Measurements from ENCODE around the gene PCDHA1.

The PCDHA1 gene

DNA sequence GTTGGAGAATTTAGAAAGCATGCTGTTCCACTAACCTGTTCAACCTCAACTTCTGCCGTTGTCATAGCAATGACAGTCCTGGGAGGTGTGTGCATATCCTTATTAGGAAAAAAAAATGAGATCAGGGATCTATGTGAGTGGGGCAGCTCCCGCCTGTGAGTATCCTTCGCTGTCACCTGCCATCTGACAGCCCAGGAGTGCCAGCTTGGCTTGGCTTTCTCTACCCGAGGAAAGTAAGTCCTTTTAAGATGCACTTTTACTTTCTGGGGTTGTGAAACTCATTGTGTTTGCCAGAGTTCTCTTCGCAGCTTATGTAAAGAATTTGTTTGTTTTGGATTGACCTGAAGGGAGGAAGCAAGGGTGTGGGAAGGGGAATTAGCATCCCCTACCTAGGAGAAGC lies 202.2 kb downstream of the PCDHA1 start:
- no peaks in the 10 kb centered on the region for H3K36me3 ChIP-seq (ENCODE audit: insufficient read depth, low read length)
- no peak overlapping the region for H3K9ac ChIP-seq (ENCODE audit: low read depth, low read length)
- H3K27me3 ChIP-seq (ENCODE audit: control insufficient read depth, insufficient read depth, low read length) = no peaks in the 10 kb centered on the region
- H3K4me3 ChIP-seq (ENCODE audit: low read length) = no peak overlapping the region
- H3K9me3 ChIP-seq (replicated peaks; ENCODE audit: low read length) = no peaks in the 10 kb centered on the region
- no peaks in the 10 kb centered on the region for H3K4me1 ChIP-seq (ENCODE audit: control insufficient read depth, insufficient read depth, low read length)
- H3K4me2 ChIP-seq (ENCODE audit: low read length) = no peak overlapping the region

DNA sequence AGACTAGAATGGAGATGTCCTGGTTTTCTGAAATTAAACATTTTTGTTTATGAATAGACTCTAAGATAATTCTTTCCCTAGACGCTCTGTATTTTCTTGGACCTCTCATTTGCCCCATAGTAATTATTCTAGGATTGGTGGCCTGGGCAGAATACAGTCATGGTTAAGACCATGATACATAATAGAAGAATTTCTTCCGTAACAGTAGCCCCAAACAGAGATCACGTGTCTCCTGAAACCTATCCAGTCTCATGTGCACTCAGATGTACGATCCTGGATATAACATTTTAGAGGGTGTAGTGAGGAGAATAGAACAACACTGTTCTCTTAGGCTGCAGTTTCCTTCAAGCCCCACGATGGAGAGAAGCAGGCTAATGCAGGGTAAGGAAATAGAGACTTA lies 202.7 kb downstream of the PCDHA1 start:
- no peak overlapping the region for H3K4me2 ChIP-seq (ENCODE audit: low read length)
- H3K4me3 ChIP-seq (ENCODE audit: low read length) = no peak overlapping the region
- H3K9me3 ChIP-seq (replicated peaks; ENCODE audit: low read length) = no peaks in the 10 kb centered on the region
- no peaks in the 10 kb centered on the region for H3K36me3 ChIP-seq (ENCODE audit: insufficient read depth, low read length)
- H3K9ac ChIP-seq (ENCODE audit: low read depth, low read length) = no peak overlapping the region
- H3K4me1 ChIP-seq (ENCODE audit: control insufficient read depth, insufficient read depth, low read length) = no peaks in the 10 kb centered on the region
- no peaks in the 10 kb centered on the region for H3K27me3 ChIP-seq (ENCODE audit: control insufficient read depth, insufficient read depth, low read length)

DNA sequence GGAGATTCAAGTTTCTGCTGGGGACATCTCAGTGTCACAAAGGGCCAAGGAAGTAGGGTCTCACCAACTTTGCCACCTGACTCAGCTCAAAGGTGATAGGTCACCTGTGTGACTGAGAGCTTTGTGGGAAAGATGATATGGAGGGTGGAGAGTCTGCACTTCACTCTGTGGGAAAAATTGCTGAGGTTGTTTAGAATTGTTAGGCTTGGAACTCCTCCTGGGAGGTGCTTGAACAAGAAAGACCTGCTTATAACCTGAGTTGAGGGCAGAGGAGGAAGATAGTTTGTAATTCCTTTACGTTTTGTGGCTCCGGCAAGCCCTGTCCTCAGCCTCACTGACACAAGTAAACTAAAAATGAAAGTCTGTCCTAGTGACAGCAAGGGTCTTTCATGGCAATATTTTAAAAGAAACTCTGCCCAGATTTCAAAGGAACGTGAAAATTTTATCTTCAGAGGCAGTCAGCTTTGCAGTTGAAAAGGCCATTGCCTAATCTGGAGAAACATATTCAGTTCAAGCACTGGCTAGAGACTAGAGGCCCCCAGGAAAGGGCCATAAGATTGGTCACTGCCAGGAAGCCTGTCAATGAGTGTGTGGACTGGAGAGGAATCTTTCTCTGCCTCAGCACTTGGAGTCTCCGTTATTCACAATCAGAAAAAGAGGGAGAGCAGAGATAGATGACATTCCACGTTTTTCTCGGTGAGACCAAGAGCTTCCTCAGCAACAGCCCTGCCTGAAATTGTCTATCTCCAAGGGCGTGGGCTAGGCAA lies 203.5 kb downstream of the PCDHA1 start:
- Histone ChIP-seq H3K4me3 (ENCODE audit: low read length) (no peak overlapping the region), H3K36me3 (ENCODE audit: insufficient read depth, low read length) (no peaks in the 10 kb centered on the region), H3K4me2 (ENCODE audit: low read length) (no peak overlapping the region), H3K4me1 (ENCODE audit: control insufficient read depth, insufficient read depth, low read length) (no peaks in the 10 kb centered on the region), H3K9ac (ENCODE audit: low read depth, low read length) (no peak overlapping the region), H3K27me3 (ENCODE audit: control insufficient read depth, insufficient read depth, low read length) (no peaks in the 10 kb centered on the region), H3K9me3 (replicated peaks; ENCODE audit: low read length) (no peaks in the 10 kb centered on the region)

DNA sequence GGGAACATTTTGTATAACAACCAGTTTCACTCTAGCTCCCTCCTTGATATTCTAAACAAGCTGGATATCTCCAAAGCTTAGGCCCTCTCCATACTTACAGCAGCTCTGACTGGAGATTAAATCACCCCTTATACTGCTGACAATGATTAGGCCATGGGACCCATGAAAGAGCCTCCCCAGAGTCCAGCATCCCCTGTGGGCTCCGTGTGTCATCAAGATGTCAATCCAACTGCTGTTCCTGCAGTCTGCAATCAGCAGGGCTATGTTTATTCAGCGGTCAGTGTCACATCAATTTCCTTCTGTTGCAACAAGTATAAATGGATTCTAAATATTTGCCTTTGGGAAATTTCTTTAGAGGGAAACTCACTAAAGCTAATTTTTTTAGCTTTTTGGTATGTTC lies 206.9 kb downstream of the PCDHA1 start:
- Histone ChIP-seq H3K4me3 (ENCODE audit: low read length) (no peak overlapping the region), H3K4me2 (ENCODE audit: low read length) (no peak overlapping the region), H3K36me3 (ENCODE audit: insufficient read depth, low read length) (no peaks in the 10 kb centered on the region), H3K9ac (ENCODE audit: low read depth, low read length) (no peak overlapping the region), H3K27me3 (ENCODE audit: control insufficient read depth, insufficient read depth, low read length) (no peaks in the 10 kb centered on the region), H3K4me1 (ENCODE audit: control insufficient read depth, insufficient read depth, low read length) (no peaks in the 10 kb centered on the region), H3K9me3 (replicated peaks; ENCODE audit: low read length) (no peaks in the 10 kb centered on the region)

DNA sequence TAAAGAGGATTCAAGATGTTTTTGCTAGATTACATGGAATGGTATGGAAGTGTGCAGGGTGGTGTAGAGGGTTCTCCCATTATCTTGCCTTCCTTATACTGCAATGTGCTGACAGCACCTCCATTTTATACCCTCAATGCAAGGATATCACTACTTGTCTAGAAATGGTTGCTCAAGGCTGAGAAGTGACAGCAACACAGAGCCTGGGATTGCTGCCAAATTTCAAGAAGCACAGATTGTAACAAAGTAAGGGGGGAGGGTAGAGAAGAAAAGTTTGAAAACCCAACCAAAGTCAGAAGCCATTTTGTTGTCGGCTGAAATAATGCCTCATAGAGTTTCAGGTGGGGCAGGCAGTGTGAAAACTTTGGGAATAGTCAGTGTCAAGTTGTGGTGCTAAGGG lies 210.1 kb downstream of the PCDHA1 start:
- Histone ChIP-seq H3K4me3 (ENCODE audit: low read length) (no peak overlapping the region), H3K9me3 (replicated peaks; ENCODE audit: low read length) (no peaks in the 10 kb centered on the region), H3K27me3 (ENCODE audit: control insufficient read depth, insufficient read depth, low read length) (no peaks in the 10 kb centered on the region), H3K9ac (ENCODE audit: low read depth, low read length) (no peak overlapping the region), H3K4me1 (ENCODE audit: control insufficient read depth, insufficient read depth, low read length) (no peaks in the 10 kb centered on the region), H3K4me2 (ENCODE audit: low read length) (no peak overlapping the region), H3K36me3 (ENCODE audit: insufficient read depth, low read length) (no peaks in the 10 kb centered on the region)

DNA sequence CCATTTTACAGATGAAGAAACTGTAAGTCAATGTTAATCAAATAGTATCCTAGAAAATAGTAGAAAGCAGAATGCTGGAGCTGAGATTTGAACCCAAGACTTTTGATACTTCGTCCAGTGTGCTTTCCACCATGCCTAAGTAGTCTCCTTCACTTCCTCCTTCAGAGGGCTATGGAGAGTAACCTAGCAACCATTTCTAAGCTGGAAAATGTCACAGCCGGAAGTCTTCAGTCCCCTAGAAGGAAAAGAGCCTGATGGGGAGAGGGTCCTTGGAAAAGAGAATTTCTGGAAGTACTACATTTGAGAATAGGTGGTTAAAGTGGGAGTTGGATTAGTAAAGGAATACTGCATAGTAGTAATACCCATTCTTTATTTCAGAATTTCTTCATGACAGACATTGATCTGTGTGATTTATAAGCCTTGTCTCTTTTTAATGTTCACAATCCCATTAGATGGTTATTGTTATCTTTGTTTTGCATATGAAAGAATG lies 213.0 kb downstream of the PCDHA1 start:
- Histone ChIP-seq H3K9me3 (replicated peaks; ENCODE audit: low read length) (no peaks in the 10 kb centered on the region), H3K4me1 (ENCODE audit: control insufficient read depth, insufficient read depth, low read length) (peaks cover 5% of the 10 kb centered on the region), H3K36me3 (ENCODE audit: insufficient read depth, low read length) (no peaks in the 10 kb centered on the region), H3K9ac (ENCODE audit: low read depth, low read length) (no peak overlapping the region), H3K4me2 (ENCODE audit: low read length) (no peak overlapping the region), H3K4me3 (ENCODE audit: low read length) (no peak overlapping the region), H3K27me3 (ENCODE audit: control insufficient read depth, insufficient read depth, low read length) (no peaks in the 10 kb centered on the region)

DNA sequence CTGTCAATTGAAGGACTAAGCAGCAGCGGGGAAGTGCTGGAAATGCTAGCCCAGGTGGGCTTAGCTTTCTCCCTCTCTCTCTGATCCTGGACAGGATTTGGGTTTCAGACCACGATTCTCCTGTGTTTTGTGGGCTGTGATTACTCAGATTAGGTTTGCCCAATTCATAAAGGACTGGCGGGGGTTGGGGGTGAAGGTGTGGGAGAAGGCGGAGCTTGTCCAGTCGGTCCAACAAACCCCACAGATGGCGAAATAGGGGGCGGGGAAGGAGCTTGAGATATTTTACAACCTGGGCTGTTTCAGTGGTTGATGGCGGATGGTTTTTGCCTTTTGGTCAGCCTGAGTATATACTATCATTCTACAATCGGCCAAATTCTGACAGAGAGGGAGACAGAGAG lies 215.5 kb downstream of the PCDHA1 start:
- H3K4me3 ChIP-seq (ENCODE audit: low read length) = peak overlapping the region; percentile 22
- no peak overlapping the region for H3K9ac ChIP-seq (ENCODE audit: low read depth, low read length)
- no peaks in the 10 kb centered on the region for H3K9me3 ChIP-seq (replicated peaks; ENCODE audit: low read length)
- H3K27me3 ChIP-seq (ENCODE audit: control insufficient read depth, insufficient read depth, low read length) = no peaks in the 10 kb centered on the region
- H3K36me3 ChIP-seq (ENCODE audit: insufficient read depth, low read length) = no peaks in the 10 kb centered on the region
- peak overlapping the region; percentile 69 for H3K4me2 ChIP-seq (ENCODE audit: low read length)
- peaks cover 5% of the 10 kb centered on the region for H3K4me1 ChIP-seq (ENCODE audit: control insufficient read depth, insufficient read depth, low read length)

DNA sequence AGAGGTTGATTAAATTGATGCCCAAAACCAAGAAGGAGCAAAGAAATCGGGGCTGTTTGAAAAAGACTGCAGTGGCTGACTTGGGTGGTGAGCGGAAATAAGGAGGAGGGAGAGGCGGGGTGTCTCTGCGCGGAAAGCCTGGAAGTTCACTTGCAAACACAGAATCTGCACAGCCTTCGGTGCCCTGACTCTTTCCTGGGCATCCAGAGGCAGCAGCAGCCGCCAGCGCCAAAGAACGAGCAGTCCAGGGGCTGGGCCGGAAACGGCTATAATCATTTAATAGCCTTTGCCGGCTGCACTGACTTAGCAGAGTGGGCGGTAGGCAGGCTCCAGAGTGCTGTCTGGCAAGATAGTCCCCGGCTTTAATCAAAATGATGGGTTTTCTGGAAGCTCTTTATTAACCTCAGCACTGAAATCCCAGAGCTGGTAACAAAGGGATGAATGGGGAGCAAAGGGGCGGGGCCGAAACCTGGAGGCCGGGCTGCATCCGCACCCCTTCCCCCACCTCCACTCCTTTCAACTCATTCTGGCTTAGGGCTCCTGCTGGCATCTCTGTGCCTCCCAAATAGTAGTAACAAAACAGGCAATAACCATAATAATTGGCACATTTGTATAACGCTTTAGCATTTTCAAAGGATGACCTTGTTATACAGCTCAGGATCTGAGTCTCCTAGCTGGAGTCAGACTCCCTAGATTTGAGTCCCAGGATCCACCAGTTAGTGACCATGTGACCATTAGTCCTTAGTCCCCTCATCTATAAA lies 216.1 kb downstream of the PCDHA1 start:
- Histone ChIP-seq H3K4me3 (ENCODE audit: low read length) (peak overlapping the region; percentile 22), H3K36me3 (ENCODE audit: insufficient read depth, low read length) (no peaks in the 10 kb centered on the region), H3K9me3 (replicated peaks; ENCODE audit: low read length) (no peaks in the 10 kb centered on the region), H3K4me1 (ENCODE audit: control insufficient read depth, insufficient read depth, low read length) (peaks cover 5% of the 10 kb centered on the region), H3K9ac (ENCODE audit: low read depth, low read length) (no peak overlapping the region), H3K4me2 (ENCODE audit: low read length) (peak overlapping the region; percentile 69), H3K27me3 (ENCODE audit: control insufficient read depth, insufficient read depth, low read length) (no peaks in the 10 kb centered on the region)

DNA sequence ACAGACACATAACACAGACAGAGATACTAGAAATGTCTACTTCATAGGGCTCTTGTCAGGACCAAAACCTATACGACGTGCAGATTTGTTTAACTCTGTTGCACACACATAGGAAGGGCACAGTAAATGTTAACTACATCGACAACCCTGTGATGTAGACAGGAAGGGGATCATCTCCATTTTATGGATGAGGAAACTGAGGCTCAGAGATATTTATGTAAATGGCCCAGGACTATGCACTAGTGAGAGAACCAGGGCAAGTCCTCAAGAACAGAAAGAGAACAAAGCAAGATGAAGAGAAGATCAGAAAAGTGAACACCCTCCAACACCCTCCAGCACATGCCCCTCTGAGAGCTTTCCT lies 216.6 kb downstream of the PCDHA1 start:
- Histone ChIP-seq H3K4me3 (ENCODE audit: low read length) (no peak overlapping the region), H3K36me3 (ENCODE audit: insufficient read depth, low read length) (no peaks in the 10 kb centered on the region), H3K9ac (ENCODE audit: low read depth, low read length) (no peak overlapping the region), H3K4me2 (ENCODE audit: low read length) (no peak overlapping the region), H3K27me3 (ENCODE audit: control insufficient read depth, insufficient read depth, low read length) (no peaks in the 10 kb centered on the region), H3K9me3 (replicated peaks; ENCODE audit: low read length) (no peaks in the 10 kb centered on the region), H3K4me1 (ENCODE audit: control insufficient read depth, insufficient read depth, low read length) (peaks cover 5% of the 10 kb centered on the region)

DNA sequence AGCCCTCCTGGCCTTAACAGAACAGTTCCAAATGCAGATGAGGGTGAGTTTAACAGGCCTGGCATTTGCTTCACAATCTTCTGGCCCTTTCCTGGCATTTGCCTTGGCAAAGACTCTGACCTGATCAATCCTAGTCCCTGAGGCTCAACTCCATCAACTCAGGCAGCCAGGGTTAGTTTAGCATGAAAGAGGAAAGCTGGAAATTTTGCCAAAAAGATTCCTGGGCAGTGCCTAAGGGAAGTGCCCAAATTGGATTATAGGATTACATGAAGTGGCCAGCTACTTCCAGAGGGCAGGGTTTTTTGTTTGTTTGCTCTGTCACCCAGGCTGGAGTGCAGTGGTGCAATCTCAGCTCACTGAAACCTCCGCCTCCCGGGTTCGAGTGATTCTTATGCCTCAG lies 217.1 kb downstream of the PCDHA1 start:
- Histone ChIP-seq H3K9ac (ENCODE audit: low read depth, low read length) (no peak overlapping the region), H3K9me3 (replicated peaks; ENCODE audit: low read length) (no peaks in the 10 kb centered on the region), H3K27me3 (ENCODE audit: control insufficient read depth, insufficient read depth, low read length) (no peaks in the 10 kb centered on the region), H3K4me3 (ENCODE audit: low read length) (no peak overlapping the region), H3K36me3 (ENCODE audit: insufficient read depth, low read length) (no peaks in the 10 kb centered on the region), H3K4me2 (ENCODE audit: low read length) (no peak overlapping the region), H3K4me1 (ENCODE audit: control insufficient read depth, insufficient read depth, low read length) (peaks cover 5% of the 10 kb centered on the region)

DNA sequence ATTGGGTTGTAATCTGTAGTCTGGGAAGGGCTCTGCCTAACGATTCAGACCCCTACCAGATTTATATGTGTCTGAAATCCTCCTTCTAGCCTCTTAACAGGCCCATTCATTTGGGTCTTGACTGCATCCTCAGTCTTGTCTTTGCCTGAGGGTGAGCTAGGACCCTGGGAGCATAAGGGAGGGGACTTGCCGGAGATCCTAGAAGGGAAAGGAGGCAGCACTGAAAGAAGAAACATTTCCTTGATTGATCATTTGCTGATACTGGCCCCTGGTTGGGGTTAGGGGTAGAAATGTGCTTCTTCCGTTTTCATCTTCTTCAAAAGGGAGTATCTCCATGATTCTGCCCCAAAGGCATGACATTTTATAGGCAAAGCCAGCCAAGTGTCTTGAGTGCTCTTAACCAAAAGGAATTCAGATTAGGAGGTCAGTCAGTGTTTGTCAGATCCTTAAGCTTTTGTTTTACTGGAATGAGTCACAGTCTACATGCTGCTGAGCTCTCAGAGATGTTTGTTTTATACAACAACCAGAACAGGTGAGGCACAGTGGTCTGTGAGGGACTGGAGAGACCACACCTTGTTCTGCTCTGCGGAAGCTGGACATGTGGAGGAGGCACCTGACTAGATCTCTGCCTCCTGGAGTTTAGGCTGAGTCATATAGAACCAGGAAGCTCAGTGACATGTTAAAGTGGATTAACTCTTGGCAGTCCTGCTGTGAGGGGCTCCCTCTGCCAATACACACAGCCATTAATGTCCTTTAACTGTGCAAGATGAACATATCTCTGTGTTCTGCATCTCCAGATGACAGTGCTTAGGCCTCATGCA lies 218.1 kb downstream of the PCDHA1 start:
- Histone ChIP-seq H3K9ac (ENCODE audit: low read depth, low read length) (no peak overlapping the region), H3K9me3 (replicated peaks; ENCODE audit: low read length) (no peaks in the 10 kb centered on the region), H3K36me3 (ENCODE audit: insufficient read depth, low read length) (no peaks in the 10 kb centered on the region), H3K4me1 (ENCODE audit: control insufficient read depth, insufficient read depth, low read length) (peaks cover 5% of the 10 kb centered on the region), H3K4me3 (ENCODE audit: low read length) (no peak overlapping the region), H3K27me3 (ENCODE audit: control insufficient read depth, insufficient read depth, low read length) (no peaks in the 10 kb centered on the region), H3K4me2 (ENCODE audit: low read length) (no peak overlapping the region)
